Lower leg skin (tissue), 4 donors: Measurements from ENCODE around the gene ZFP90. TPM values are rescaled to one million over a fixed set of nuclear protein-coding genes. Genes with fewer than 3 reads are reported as not detected.
A peak's percentile ranks its signal among the peaks of the same experiment; 100 is the strongest.

Experiments
- DNase-seq, 2 donors: peaks; one replicate each; pipeline ENCODE4 v3.0.0-alpha.2; 2019; ENCODE audit warnings: low spot score in 2 of 2
- H3K4me3 ChIP-seq: fragments of 200-600 bp; sonication (generic); 2 replicates; pipeline ENCODE4 v1.5.1; 2017; ENCODE audit warnings: mild to moderate bottlenecking, low read depth; ENCODE audit not compliant: poor library complexity, severe bottlenecking
- POLR2A ChIP-seq, 2 donors: fragments of 450-650 bp; IDR thresholded peaks; one replicate each; pipeline ENCODE4 v1.6.1; 2016 to 2017; ENCODE audit warnings: antibody characterized with exemption in 2 of 2, mild to moderate bottlenecking in 1 of 2, moderate library complexity in 1 of 2
- WGBS, 2 donors: methylation state at CpG; one replicate each; pipeline ENCODE4 v1.1.5; 2018; 5-methylcytosine and 5-hydroxymethylcytosine counted together
- intact Hi-C: fragments of 100-400 bp; cut with DNase I; formaldehyde crosslinking; loops from one replicate; pipeline ENCODE4 v1.15.0; 2023; ENCODE audit warnings: low total_unique reads
- total RNA-seq, 4 donors: library from RNA; depleted of rRNA; stranded (reverse); fragments of >200 nt; gene quantifications; one replicate each; pipeline ENCODE4 v1.1.0, GENCODE V29; 2016
- TF ChIP-seq, protein P1 (sequence below), 3 donors: fragments of 450-650 bp; IDR thresholded peaks; one replicate each; pipeline ENCODE4 v1.5.1; 2016; ENCODE audit warnings: antibody characterized with exemption in 3 of 3, mild to moderate bottlenecking in 3 of 3, moderate library complexity in 2 of 3

The ZFP90 gene
- total RNA-seq, 4 donors from 2014 or later: 14.5 to 32.6 (median 18.5) TPM

DNA sequence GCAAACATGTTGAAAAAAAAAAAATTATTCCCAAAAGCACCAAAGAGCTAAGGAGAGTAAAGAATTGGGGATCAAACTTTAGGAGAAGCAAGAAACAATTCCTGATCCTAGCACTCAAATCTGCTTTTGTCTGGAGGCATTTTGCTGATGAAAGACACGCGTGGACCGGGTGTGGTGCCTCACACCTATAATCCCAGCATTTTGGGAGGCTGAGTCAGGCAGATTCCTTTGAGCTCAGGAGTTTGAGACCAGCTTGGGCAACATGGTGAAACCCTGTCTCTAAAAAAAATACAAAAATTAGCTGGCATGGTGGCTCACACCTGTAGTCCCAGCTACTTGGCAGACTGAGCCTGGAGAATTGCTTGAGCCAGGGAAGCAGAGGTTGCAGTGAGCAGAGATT lies 35.4 kb downstream of the ZFP90 start:
- WGBS, 2 donors: 77 to 85% methylated on average over 3 of the region's 3 CpGs
- intact Hi-C loops: no loop called here
- TF ChIP-seq POLR2A (IDR thresholded peaks at IDR 0.05): no peak
- TF ChIP-seq, protein P1, sequence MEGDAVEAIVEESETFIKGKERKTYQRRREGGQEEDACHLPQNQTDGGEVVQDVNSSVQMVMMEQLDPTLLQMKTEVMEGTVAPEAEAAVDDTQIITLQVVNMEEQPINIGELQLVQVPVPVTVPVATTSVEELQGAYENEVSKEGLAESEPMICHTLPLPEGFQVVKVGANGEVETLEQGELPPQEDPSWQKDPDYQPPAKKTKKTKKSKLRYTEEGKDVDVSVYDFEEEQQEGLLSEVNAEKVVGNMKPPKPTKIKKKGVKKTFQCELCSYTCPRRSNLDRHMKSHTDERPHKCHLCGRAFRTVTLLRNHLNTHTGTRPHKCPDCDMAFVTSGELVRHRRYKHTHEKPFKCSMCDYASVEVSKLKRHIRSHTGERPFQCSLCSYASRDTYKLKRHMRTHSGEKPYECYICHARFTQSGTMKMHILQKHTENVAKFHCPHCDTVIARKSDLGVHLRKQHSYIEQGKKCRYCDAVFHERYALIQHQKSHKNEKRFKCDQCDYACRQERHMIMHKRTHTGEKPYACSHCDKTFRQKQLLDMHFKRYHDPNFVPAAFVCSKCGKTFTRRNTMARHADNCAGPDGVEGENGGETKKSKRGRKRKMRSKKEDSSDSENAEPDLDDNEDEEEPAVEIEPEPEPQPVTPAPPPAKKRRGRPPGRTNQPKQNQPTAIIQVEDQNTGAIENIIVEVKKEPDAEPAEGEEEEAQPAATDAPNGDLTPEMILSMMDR (IDR thresholded peaks at IDR 0.05): no peak

GRCh38 chr16:68575082-68575481 lies 36.0 kb downstream of the ZFP90 start:
- no peak overlapping the region for H3K4me3 ChIP-seq
- intact Hi-C loops: no loop called here
- TF ChIP-seq POLR2A (IDR thresholded peaks at IDR 0.05): no peak
- TF ChIP-seq, protein P1 (IDR thresholded peaks at IDR 0.05): no peak
- WGBS, 2 donors: 29 to 78% methylated on average over 1 to 3 of the region's 3 CpGs
- no peak for DNase-seq

More for the DNA sequence above, 35.4 kb downstream of the ZFP90 start:
- no peak overlapping the region for H3K4me3 ChIP-seq
- no peak for DNase-seq

- DNase-seq: no peak
- 92 to 100% methylated on average over 2 of the region's 2 CpGs for WGBS, 2 donors
- intact Hi-C loops: no loop called here
- no peak overlapping the region for H3K4me3 ChIP-seq
- TF ChIP-seq POLR2A (IDR thresholded peaks at IDR 0.05): no peak
- TF ChIP-seq, protein P1 (IDR thresholded peaks at IDR 0.05): no peak
Observed at GRCh38 chr16:68577352-68577853, 38.3 kb downstream of the ZFP90 start.

GRCh38 chr16:68590201-68590994 lies 51.3 kb downstream of the ZFP90 start:
- intact Hi-C loops: no loop called here
- DNase-seq: peak in 1 of 2 donors; percentile 83
- no peak overlapping the region for H3K4me3 ChIP-seq
- WGBS, 2 donors: 11 to 12% methylated on average over 26 of the region's 26 CpGs
- TF ChIP-seq, protein P1 (IDR thresholded peaks at IDR 0.05): no peak
- no peak for TF ChIP-seq POLR2A (IDR thresholded peaks at IDR 0.05)

DNA sequence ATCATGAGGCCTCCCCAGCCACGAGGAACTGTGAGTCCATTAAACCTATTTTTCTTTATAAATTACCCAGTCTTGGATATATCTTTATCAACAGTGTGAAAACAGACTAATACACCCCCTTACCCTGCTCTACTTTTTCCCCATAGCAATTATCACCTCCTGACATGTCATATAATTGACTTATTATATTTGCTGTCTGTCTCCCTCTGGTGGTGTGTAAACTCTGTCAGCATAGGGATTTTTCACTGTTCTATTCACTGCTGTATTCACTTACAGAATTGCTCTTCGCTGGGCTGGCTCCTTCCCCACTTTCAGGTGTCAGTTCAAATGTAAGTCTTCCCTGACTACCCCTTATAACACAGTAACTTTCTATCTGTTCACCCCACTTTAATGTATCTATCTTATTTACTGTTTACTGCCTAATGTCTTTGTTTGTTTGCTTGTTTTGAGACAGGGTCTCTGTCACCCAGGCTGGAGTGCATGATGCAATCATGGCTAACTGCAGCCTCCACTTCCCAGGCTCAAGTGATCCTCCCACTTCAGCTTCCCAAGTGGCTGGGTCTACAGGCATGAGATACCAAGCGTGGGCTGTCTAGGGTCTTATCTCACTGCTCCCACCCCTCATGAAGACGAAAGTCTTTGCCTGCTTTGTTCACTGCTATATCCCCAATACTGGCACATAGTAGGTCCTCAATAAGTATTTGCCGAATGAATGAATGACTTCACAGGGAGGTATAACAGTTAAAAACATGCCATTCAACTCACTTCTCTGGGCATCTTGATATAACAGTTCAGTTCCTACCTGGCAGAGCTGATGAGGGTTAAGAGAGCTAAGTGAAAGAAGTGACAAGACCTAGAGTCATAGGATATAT lies 53.6 kb downstream of the ZFP90 start:
- intact Hi-C loops: no loop called here
- H3K4me3 ChIP-seq: no peak overlapping the region
- WGBS, 2 donors: 98% methylated on average over 5 of the region's 5 CpGs
- no peak for TF ChIP-seq POLR2A (IDR thresholded peaks at IDR 0.05)
- TF ChIP-seq, protein P1 (IDR thresholded peaks at IDR 0.05): no peak
- no peak for DNase-seq
